ENCODE measurements around the gene EMP3. TPM values are rescaled to one million over a fixed set of nuclear protein-coding genes. Genes with fewer than 3 reads are reported as not detected.
A peak's percentile ranks its signal among the peaks of the same experiment; 100 is the strongest.

EMP3 gene
- total RNA-seq, 4 donors from 2014 or later = 22.2 to 52.5 (median 33.3) TPM

DNA sequence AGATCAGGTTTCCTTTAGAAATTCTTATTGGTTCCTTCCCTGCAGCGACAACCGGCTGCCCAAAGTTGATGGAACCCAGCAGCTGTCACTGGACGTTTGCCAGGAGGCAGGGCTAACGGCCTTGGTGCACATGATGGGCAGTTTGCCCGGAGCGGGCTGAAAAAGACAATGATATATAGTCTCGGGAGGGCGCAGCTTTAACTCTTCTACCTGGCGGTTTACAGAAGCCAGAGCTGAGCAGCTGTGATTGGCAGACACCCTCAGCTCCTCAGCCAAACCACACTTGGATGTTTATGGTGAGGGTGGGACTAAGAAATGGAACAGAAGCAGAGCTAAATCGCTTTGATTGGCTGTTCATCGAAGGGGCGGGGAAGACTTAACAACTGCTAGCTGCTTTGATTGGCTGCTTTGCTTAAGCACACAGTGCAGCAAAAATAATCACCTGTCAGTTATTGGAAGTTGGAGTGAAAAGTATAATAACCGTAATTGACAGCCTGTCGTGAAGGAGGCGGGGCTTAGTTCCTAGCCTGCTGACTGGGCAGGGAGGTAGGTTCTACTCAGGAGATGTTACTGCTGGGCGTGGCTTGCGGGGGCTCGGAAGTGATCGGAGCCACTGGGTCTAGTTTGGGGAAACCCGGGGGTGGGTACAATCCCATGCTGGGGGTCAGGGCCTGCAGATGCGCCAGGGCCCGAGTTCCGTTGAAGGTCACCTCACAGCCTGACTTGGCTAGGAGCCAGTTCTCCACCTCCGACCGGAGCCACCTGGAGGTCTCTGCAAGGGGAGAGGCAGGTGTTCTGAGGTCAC lies 7.5 kb downstream of the EMP3 start:
- Histone ChIP-seq H3K4me1 (peaks cover 0 to 48% (median 17%) of the 10 kb centered on the region in 4 donors), H3K36me3 (peaks cover 0 to 45% (median 0%) of the 10 kb centered on the region in 3 donors), H3K4me3 (peak overlapping the region; percentile 20 to 49 (median 40)), H3K9me3 (no peaks in the 10 kb centered on the region), H3K27ac (peak overlapping the region; percentile 58 to 89 (median 86)), H3K27me3 (no peaks in the 10 kb centered on the region)
- peak in 1 of 2 donors; percentile 38 for TF ChIP-seq EP300 (IDR thresholded peaks at IDR 0.05)
- no peak for TF ChIP-seq POLR2A (IDR thresholded peaks at IDR 0.05)
- TF ChIP-seq, protein P1, sequence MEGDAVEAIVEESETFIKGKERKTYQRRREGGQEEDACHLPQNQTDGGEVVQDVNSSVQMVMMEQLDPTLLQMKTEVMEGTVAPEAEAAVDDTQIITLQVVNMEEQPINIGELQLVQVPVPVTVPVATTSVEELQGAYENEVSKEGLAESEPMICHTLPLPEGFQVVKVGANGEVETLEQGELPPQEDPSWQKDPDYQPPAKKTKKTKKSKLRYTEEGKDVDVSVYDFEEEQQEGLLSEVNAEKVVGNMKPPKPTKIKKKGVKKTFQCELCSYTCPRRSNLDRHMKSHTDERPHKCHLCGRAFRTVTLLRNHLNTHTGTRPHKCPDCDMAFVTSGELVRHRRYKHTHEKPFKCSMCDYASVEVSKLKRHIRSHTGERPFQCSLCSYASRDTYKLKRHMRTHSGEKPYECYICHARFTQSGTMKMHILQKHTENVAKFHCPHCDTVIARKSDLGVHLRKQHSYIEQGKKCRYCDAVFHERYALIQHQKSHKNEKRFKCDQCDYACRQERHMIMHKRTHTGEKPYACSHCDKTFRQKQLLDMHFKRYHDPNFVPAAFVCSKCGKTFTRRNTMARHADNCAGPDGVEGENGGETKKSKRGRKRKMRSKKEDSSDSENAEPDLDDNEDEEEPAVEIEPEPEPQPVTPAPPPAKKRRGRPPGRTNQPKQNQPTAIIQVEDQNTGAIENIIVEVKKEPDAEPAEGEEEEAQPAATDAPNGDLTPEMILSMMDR (IDR thresholded peaks at IDR 0.05) = peak in 1 of 5 experiments; percentile 10
- 2 to 5% methylated on average over 25 of the region's 25 CpGs for WGBS, 2 donors
- peak; percentile 85 to 89 for DNase-seq (ENCODE audit: low spot score in 2 of 2)

DNA sequence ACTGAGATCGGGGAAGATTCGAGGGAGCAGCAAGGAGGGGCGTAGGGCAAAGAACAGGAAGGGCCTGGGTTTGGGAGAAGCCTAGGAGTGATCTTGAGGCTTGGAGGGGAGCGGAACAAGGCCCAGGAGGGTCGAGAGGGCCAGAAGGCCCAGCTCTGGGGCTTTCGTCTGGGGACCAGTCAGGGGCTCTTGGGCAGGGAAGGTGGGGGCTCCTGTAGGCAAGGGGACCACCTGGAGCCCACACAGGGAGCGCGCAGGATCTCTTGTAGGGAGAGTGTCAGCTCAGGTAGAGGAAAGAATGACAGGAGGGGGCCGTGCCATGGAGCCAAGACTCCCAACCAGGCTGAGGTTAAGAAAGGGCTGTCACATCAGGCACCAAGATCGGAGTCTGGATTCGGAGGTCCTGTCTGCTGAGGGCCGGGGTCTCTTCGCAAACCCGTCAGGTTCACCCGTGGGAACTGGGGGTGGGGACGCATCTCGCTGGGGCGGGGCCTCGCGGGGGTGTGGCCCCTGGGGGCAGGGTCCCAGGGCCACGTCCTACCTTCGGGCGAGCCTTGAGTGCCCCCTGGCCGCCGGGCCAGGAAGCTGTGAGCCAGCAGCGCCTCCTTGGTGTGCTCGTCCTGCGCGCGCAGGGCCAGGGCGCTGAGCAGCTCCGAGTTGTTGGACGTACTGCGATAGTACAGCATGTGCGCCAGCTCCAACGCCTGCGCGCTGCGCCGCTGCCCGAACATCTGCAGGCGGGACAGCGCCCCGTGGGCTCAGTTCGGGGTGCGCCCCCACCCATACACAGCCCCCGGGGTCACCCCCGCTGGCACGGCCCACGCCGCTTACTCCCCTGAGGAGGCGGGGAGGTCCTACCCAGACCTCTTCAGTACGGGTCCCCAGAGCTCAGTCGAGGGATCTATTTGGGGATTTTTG lies 8.4 kb downstream of the EMP3 start:
- peak overlapping the region; percentile 20 to 49 (median 40) for H3K4me3 ChIP-seq
- peak overlapping the region; percentile 58 to 89 (median 86) for H3K27ac ChIP-seq
- peaks cover 0 to 45% (median 0%) of the 10 kb centered on the region in 3 donors for H3K36me3 ChIP-seq
- TF ChIP-seq POLR2A (IDR thresholded peaks at IDR 0.05) (peak in 1 of 2 donors; percentile 20), EP300 (IDR thresholded peaks at IDR 0.05) (peak in 1 of 2 donors; percentile 60)
- TF ChIP-seq, protein P1 (IDR thresholded peaks at IDR 0.05) = peak; percentile 87 to 92 (median 90)
- WGBS, 2 donors = 5 to 8% methylated on average over 34 to 49 of the region's 54 CpGs
- H3K9me3 ChIP-seq = no peaks in the 10 kb centered on the region
- no peaks in the 10 kb centered on the region for H3K27me3 ChIP-seq
- peaks cover 0 to 44% (median 17%) of the 10 kb centered on the region in 4 donors for H3K4me1 ChIP-seq
- DNase-seq (ENCODE audit: low spot score in 2 of 2) = peak; percentile 76 to 82

DNA sequence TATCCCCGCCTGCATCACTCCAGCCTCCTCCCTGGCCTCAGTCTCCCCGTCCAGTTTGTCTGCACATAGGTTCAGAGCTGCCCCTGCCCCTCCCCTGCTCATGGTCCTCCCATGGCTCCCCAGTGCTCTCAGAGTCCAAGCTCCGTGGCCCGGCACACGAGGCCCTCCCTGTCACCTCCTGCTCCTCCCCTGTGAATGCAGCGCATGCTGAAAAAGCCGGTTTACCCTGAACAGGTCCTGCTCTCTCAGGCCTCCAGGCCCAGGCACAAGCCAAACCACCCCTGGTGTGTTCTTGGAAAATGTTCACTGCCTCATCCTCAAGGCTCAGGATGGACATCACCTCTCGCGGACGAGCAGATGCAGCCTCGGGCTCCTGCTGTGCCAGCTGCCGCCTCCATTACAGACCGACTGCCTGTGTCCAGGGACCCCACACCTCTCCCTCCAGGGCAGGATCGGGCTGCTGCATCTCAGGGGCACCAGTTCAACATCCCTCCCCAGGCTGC lies 13.0 kb downstream of the EMP3 start:
- Histone ChIP-seq H3K27me3 (no peaks in the 10 kb centered on the region), H3K36me3 (peaks cover 0 to 48% (median 0%) of the 10 kb centered on the region in 3 donors), H3K4me1 (peaks cover 0 to 10% (median 4%) of the 10 kb centered on the region in 4 donors), H3K4me3 (no peak overlapping the region), H3K27ac (no peak overlapping the region), H3K9me3 (no peaks in the 10 kb centered on the region)
- WGBS, 2 donors = 77 to 88% methylated on average over 11 to 12 of the region's 14 CpGs
- TF ChIP-seq, protein P1 (IDR thresholded peaks at IDR 0.05) = no peak
- TF ChIP-seq EP300 (IDR thresholded peaks at IDR 0.05) (no peak), POLR2A (IDR thresholded peaks at IDR 0.05) (no peak)
- DNase-seq (ENCODE audit: low spot score in 2 of 2) = no peak

DNA sequence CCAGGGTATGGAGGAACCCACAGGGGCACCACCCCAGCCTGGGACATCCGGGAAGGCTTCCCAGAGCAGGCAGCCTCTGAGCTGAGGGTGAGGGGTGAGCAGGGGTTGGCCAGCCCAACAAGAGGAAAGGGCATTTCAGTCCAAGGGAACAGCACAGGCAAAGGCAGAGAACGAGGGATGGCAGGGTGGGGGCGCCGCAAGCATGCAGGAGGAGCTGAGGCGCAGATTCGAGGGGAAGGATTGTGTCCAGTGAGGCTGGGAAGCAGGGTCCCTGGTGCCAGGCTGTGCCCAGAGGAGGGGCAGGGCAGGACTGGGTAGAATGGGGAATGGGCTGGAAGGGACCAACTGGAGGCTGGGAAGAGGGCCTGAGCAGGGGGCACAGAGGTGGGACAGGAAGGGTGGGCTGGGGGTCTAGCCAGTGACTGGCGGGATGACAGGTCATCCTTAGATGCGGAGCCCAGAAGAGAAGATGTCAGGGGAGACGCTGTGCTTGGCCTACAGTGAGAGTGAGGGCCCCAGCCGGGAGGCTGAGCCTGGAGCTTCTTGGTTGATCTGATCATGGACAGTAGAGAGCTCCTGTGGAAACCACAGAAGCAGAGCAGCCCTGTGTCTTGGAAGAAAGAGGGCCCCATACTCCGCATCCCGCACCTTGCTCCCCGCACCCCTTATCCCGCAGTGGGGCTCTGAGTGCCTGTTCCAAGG lies 13.6 kb downstream of the EMP3 start:
- no peak overlapping the region for H3K27ac ChIP-seq
- TF ChIP-seq EP300 (IDR thresholded peaks at IDR 0.05) (no peak), POLR2A (IDR thresholded peaks at IDR 0.05) (no peak)
- TF ChIP-seq, protein P1 (IDR thresholded peaks at IDR 0.05) = no peak
- no peaks in the 10 kb centered on the region for H3K27me3 ChIP-seq
- 83 to 88% methylated on average over 14 of the region's 14 CpGs for WGBS, 2 donors
- DNase-seq (ENCODE audit: low spot score in 2 of 2) = no peak
- H3K36me3 ChIP-seq = peaks cover 0 to 51% (median 0%) of the 10 kb centered on the region in 3 donors
- no peak overlapping the region for H3K4me3 ChIP-seq
- peaks cover 0 to 3% (median 0%) of the 10 kb centered on the region in 4 donors for H3K4me1 ChIP-seq
- no peaks in the 10 kb centered on the region for H3K9me3 ChIP-seq
